Measurements from ENCODE around the gene RAB34. TPM values are rescaled to one million over a fixed set of nuclear protein-coding genes. Genes with fewer than 3 reads are reported as not detected.

Gene RAB34
- total RNA-seq, 1 donor from 2014 or later = 62.3 TPM

- intact Hi-C loops (cut with DNase I) = no loop called here
- Histone ChIP-seq H3K9me3 (no peaks in the 10 kb centered on the region), H3K27me3 (ENCODE audit: low read depth) (no peaks in the 10 kb centered on the region), H3K4me3 (no peak overlapping the region), H3K4me1 (no peaks in the 10 kb centered on the region), H3K36me3 (peaks cover 100% of the 10 kb centered on the region), H3K27ac (no peak overlapping the region)
- no peak for DNase-seq
- ATAC-seq = no peak
- TF ChIP-seq CTCF (IDR thresholded peaks at IDR 0.05) = no peak
Measured at GRCh38 chr17:28675980-28676379, 41.7 kb downstream of the RAB34 start.

GRCh38 chr17:28675490-28675889, 42.2 kb downstream of the RAB34 start:
- Histone ChIP-seq H3K27ac (no peak overlapping the region), H3K36me3 (peaks cover 100% of the 10 kb centered on the region), H3K4me1 (no peaks in the 10 kb centered on the region), H3K9me3 (no peaks in the 10 kb centered on the region), H3K27me3 (ENCODE audit: low read depth) (no peaks in the 10 kb centered on the region), H3K4me3 (no peak overlapping the region)
- TF ChIP-seq CTCF (IDR thresholded peaks at IDR 0.05) = no peak
- no peak for DNase-seq
- intact Hi-C loops (cut with DNase I) = no loop called here
- no peak for ATAC-seq

- ATAC-seq (no peak), DNase-seq (no peak)
- Histone ChIP-seq H3K27ac (no peak overlapping the region), H3K36me3 (peaks cover 89% of the 10 kb centered on the region), H3K4me1 (peaks cover 3% of the 10 kb centered on the region), H3K27me3 (ENCODE audit: low read depth) (no peaks in the 10 kb centered on the region), H3K9me3 (no peaks in the 10 kb centered on the region), H3K4me3 (no peak overlapping the region)
- TF ChIP-seq CTCF (IDR thresholded peaks at IDR 0.05) = no peak
- intact Hi-C loops (cut with DNase I) = no loop called here
Measured at GRCh38 chr17:28669918-28670317, 47.8 kb downstream of the RAB34 start.

- intact Hi-C loops (cut with DNase I) = no loop called here
- H3K36me3 ChIP-seq = peaks cover 68% of the 10 kb centered on the region
Measured at GRCh38 chr17:28667870-28668269, 49.8 kb downstream of the RAB34 start.

GRCh38 chr17:28665994-28666393, 51.7 kb downstream of the RAB34 start:
- peaks cover 29% of the 10 kb centered on the region for H3K4me1 ChIP-seq
- no peak for TF ChIP-seq CTCF (IDR thresholded peaks at IDR 0.05)
- H3K9me3 ChIP-seq = no peaks in the 10 kb centered on the region
- intact Hi-C loops (cut with DNase I) = no loop called here
- H3K36me3 ChIP-seq = peaks cover 50% of the 10 kb centered on the region
- no peak overlapping the region for H3K27ac ChIP-seq
- no peak for ATAC-seq
- no peak overlapping the region for H3K4me3 ChIP-seq
- H3K27me3 ChIP-seq (ENCODE audit: low read depth) = no peaks in the 10 kb centered on the region
- no peak for DNase-seq

More at GRCh38 chr17:28667870-28668269, 49.8 kb downstream of the RAB34 start:
- no peak overlapping the region for H3K4me3 ChIP-seq
- no peaks in the 10 kb centered on the region for H3K9me3 ChIP-seq
- no peak for DNase-seq
- H3K4me1 ChIP-seq = peaks cover 21% of the 10 kb centered on the region
- no peak overlapping the region for H3K27ac ChIP-seq
- no peak for TF ChIP-seq CTCF (IDR thresholded peaks at IDR 0.05)
- no peak for ATAC-seq
- no peaks in the 10 kb centered on the region for H3K27me3 ChIP-seq (ENCODE audit: low read depth)

Other genes starting within 250 kb of the RAB34 start
- not detected for gene SLC13A2, start 244.2 kb downstream of the RAB34 start, total RNA-seq
- 0.15 TPM for gene FOXN1, start 211.5 kb downstream of the RAB34 start, total RNA-seq
- 27.0 TPM for gene UNC119, start 165.2 kb downstream of the RAB34 start, total RNA-seq
- 45.3 TPM for gene PIGS, start 146.3 kb downstream of the RAB34 start, total RNA-seq
- gene ALDOC, start 141.0 kb downstream of the RAB34 start, total RNA-seq = 11.6 TPM
- gene SPAG5, start 118.8 kb downstream of the RAB34 start, total RNA-seq = 4.9 TPM
- gene RSKR, start 103.7 kb downstream of the RAB34 start, total RNA-seq = 14.1 TPM
- 138 TPM for gene BLTP2, start 72.7 kb downstream of the RAB34 start, total RNA-seq
- gene SDF2, start 56.0 kb downstream of the RAB34 start, total RNA-seq = 48.8 TPM
- gene SUPT6H, start 55.7 kb downstream of the RAB34 start, total RNA-seq = 60.3 TPM
- 4.4 TPM for gene PROCA1, start 6.0 kb downstream of the RAB34 start, total RNA-seq
- gene RPL23A, start 2.1 kb upstream of the RAB34 start, total RNA-seq = 1,156 TPM
- gene TLCD1, start 8.4 kb upstream of the RAB34 start, total RNA-seq = 19.8 TPM
- 11.3 TPM for gene NEK8, start 10.9 kb upstream of the RAB34 start, total RNA-seq
- 52.8 TPM for gene TRAF4, start 26.1 kb upstream of the RAB34 start, total RNA-seq
- 21.7 TPM for gene FAM222B, start 124.9 kb upstream of the RAB34 start, total RNA-seq
- gene ERAL1, start 137.1 kb upstream of the RAB34 start, total RNA-seq = 26.1 TPM
- gene FLOT2, start 179.9 kb upstream of the RAB34 start, total RNA-seq = 170 TPM
- 10.6 TPM for gene DHRS13, start 185.2 kb upstream of the RAB34 start, total RNA-seq
- 36.2 TPM for gene PHF12, start 233.7 kb upstream of the RAB34 start, total RNA-seq